ENCODE data around the gene DNAL4. TPM values are rescaled to one million over a fixed set of nuclear protein-coding genes. Genes with fewer than 3 reads are reported as not detected.

DNAL4 gene
- total RNA-seq, 6 donors from 2014 or later: 14.7 to 23.7 (median 20.2) TPM

GRCh38 chr22:38841211-38841610 lies 47.3 kb upstream of the DNAL4 start:
- DNase-seq: no peak
- TF ChIP-seq EP300 (IDR thresholded peaks at IDR 0.05) (no peak), POLR2AphosphoS5 (IDR thresholded peaks at IDR 0.05) (no peak), CTCF (IDR thresholded peaks at IDR 0.05) (no peak), POLR2A (IDR thresholded peaks at IDR 0.05) (no peak)
- Histone ChIP-seq H3K36me3 (no peaks in the 10 kb centered on the region), H3K27ac (no peak overlapping the region), H3K9me3 (no peaks in the 10 kb centered on the region), H3K4me3 (no peak overlapping the region), H3K27me3 (peaks cover 0 to 18% (median 2%) of the 10 kb centered on the region in 4 donors), H3K4me1 (peaks cover 11 to 19% (median 16%) of the 10 kb centered on the region in 4 donors)
- no peak for ATAC-seq (ENCODE audit: low FRiP score in 2 of 2)
- WGBS, 2 donors: 45 to 50% methylated on average over 5 of the region's 7 CpGs

GRCh38 chr22:38840129-38840528 lies 46.2 kb upstream of the DNAL4 start:
- TF ChIP-seq CTCF (IDR thresholded peaks at IDR 0.05) (no peak), EP300 (IDR thresholded peaks at IDR 0.05) (no peak), POLR2A (IDR thresholded peaks at IDR 0.05) (no peak), POLR2AphosphoS5 (IDR thresholded peaks at IDR 0.05) (no peak)
- ATAC-seq (ENCODE audit: low FRiP score in 2 of 2) (no peak), DNase-seq (no peak)
- Histone ChIP-seq H3K27ac (no peak overlapping the region), H3K9me3 (no peaks in the 10 kb centered on the region), H3K36me3 (no peaks in the 10 kb centered on the region), H3K4me3 (no peak overlapping the region), H3K4me1 (peaks cover 11 to 19% (median 16%) of the 10 kb centered on the region in 4 donors), H3K27me3 (peaks cover 0 to 18% (median 2%) of the 10 kb centered on the region in 4 donors)
- 86 to 88% methylated on average over 3 of the region's 3 CpGs for WGBS, 2 donors

GRCh38 chr22:38839686-38840085 lies 45.7 kb upstream of the DNAL4 start:
- no peak for TF ChIP-seq POLR2AphosphoS5 (IDR thresholded peaks at IDR 0.05)
- no peak for TF ChIP-seq CTCF (IDR thresholded peaks at IDR 0.05)
- no peak for TF ChIP-seq EP300 (IDR thresholded peaks at IDR 0.05)
- TF ChIP-seq POLR2A (IDR thresholded peaks at IDR 0.05): no peak
- ATAC-seq (ENCODE audit: low FRiP score in 2 of 2) (no peak), DNase-seq (no peak)
- Histone ChIP-seq H3K4me1 (peaks cover 11 to 19% (median 16%) of the 10 kb centered on the region in 4 donors), H3K27me3 (peaks cover 0 to 17% (median 2%) of the 10 kb centered on the region in 4 donors), H3K4me3 (no peak overlapping the region), H3K27ac (no peak overlapping the region), H3K36me3 (no peaks in the 10 kb centered on the region), H3K9me3 (no peaks in the 10 kb centered on the region)
- 89 to 94% methylated on average over 1 of the region's 1 CpG for WGBS, 2 donors

- H3K27me3 ChIP-seq: peaks cover 0 to 5% (median 0%) of the 10 kb centered on the region in 4 donors
- 85 to 88% methylated on average over 6 of the region's 6 CpGs for WGBS, 2 donors
- no peak for ATAC-seq (ENCODE audit: low FRiP score in 2 of 2)
These were observed 43.5 kb upstream of the DNAL4 start for GRCh38 chr22:38837414-38837928.

More at GRCh38 chr22:38837414-38837928, 43.5 kb upstream of the DNAL4 start:
- Histone ChIP-seq H3K4me1 (peaks cover 0 to 3% (median 1%) of the 10 kb centered on the region in 4 donors), H3K9me3 (no peaks in the 10 kb centered on the region), H3K36me3 (no peaks in the 10 kb centered on the region), H3K27ac (no peak overlapping the region), H3K4me3 (no peak overlapping the region)
- DNase-seq: no peak
- no peak for TF ChIP-seq EP300 (IDR thresholded peaks at IDR 0.05)
- no peak for TF ChIP-seq CTCF (IDR thresholded peaks at IDR 0.05)
- no peak for TF ChIP-seq POLR2AphosphoS5 (IDR thresholded peaks at IDR 0.05)
- no peak for TF ChIP-seq POLR2A (IDR thresholded peaks at IDR 0.05)
